Measurements from ENCODE around the gene LAMTOR3. TPM values are rescaled to one million over a fixed set of nuclear protein-coding genes. Genes with fewer than 3 reads are reported as not detected.

Gene LAMTOR3
- total and polyA plus RNA-seq, 2 experiments from 2014 or later: 40.8 to 64.5 TPM

DNA sequence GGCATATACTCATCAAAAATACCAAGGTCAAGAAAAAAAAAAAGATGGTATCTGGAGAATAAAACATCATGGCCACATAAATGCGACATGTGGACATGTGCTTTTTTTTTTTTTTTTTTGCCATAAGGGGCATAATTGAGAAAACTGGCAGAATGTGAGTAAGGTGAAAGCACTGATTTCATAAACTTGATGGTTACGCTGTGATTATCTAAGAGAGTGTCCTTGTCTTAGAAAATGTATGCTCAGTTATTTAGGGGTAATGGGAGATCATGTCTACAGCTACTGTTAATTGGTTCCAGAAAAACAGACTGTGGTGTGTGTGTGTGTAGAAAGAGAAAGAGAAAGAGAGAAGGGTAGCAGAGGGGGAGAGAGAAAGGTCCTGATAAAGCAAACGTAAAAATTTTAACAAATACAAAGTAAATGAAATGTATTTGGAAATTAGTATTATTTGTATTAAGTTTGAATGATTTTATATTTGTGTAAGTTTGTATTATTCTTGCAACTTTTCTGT is 44.1 kb upstream of the LAMTOR3 start:
- H3K4me2 ChIP-seq: no peak overlapping the region

More for the DNA sequence above, 44.1 kb upstream of the LAMTOR3 start:
- no peak overlapping the region for H3K4me3 ChIP-seq
- Mint-ChIP-seq H3K36me3 (ENCODE audit: low read depth) (peaks cover 32% of the 10 kb centered on the region; the same call in 2 of the 3 replicates), H3K9me3 (peaks cover 16% of the 10 kb centered on the region), H3K4me1 (no peaks in the 10 kb centered on the region; the same call in 2 of the 3 replicates), H3K4me3 (no peak overlapping the region), H3K27ac (no peak overlapping the region), H3K27me3 (ENCODE audit: insufficient read depth, low read depth, poor library complexity) (no peaks in the 10 kb centered on the region)
- H3K36me3 ChIP-seq (ENCODE audit: insufficient read depth): no peaks in the 10 kb centered on the region
- H3F3A ChIP-seq (replicated peaks; ENCODE audit: low read depth): no peaks in the 10 kb centered on the region
- 0 out of 2 replicates have a peak, but pooled peaks cover under 1% of the 10 kb centered on the region for H3K4me1 ChIP-seq (ENCODE audit: insufficient read depth)
- TF ChIP-seq CREB1 (CRISPR knock-in tag; IDR thresholded peaks at IDR 0.05; ENCODE audit: low read depth): no peak
- TF ChIP-seq, protein P1, sequence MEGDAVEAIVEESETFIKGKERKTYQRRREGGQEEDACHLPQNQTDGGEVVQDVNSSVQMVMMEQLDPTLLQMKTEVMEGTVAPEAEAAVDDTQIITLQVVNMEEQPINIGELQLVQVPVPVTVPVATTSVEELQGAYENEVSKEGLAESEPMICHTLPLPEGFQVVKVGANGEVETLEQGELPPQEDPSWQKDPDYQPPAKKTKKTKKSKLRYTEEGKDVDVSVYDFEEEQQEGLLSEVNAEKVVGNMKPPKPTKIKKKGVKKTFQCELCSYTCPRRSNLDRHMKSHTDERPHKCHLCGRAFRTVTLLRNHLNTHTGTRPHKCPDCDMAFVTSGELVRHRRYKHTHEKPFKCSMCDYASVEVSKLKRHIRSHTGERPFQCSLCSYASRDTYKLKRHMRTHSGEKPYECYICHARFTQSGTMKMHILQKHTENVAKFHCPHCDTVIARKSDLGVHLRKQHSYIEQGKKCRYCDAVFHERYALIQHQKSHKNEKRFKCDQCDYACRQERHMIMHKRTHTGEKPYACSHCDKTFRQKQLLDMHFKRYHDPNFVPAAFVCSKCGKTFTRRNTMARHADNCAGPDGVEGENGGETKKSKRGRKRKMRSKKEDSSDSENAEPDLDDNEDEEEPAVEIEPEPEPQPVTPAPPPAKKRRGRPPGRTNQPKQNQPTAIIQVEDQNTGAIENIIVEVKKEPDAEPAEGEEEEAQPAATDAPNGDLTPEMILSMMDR (conservative IDR thresholded peaks at IDR 0.05; ENCODE audit: low read depth in 2 of 2): no peak
- no peak for TF ChIP-seq JUNB (IDR thresholded peaks at IDR 0.05; ENCODE audit: unreplicated experiment)
- TF ChIP-seq REST (IDR thresholded peaks at IDR 0.05; ENCODE audit: unreplicated experiment): no peak
- no peak for TF ChIP-seq STAT1 (IDR thresholded peaks at IDR 0.05; ENCODE audit: unreplicated experiment)
- no peak for TF ChIP-seq NANOG (IDR thresholded peaks at IDR 0.05; ENCODE audit: borderline replicate concordance)
- TF ChIP-seq ZNF331 (CRISPR knock-in tag; IDR thresholded peaks at IDR 0.05; ENCODE audit: low read depth): no peak
- TF ChIP-seq POLR2AphosphoS5 (IDR thresholded peaks at IDR 0.05; ENCODE audit: low read depth): no peak
- no peak for TF ChIP-seq ETS1 (IDR thresholded peaks at IDR 0.05)
- no peak for TF ChIP-seq EZH2phosphoT487 (IDR thresholded peaks at IDR 0.05; ENCODE audit: unreplicated experiment)
- TF ChIP-seq ZNF114 (CRISPR knock-in tag; IDR thresholded peaks at IDR 0.05): no peak
- TF ChIP-seq EZH2 (IDR thresholded peaks at IDR 0.05; ENCODE audit: low read depth, unreplicated experiment): no peak
- no peak for TF ChIP-seq ZNF462 (CRISPR knock-in tag; IDR thresholded peaks at IDR 0.05)
- ATAC-seq (no peak), DNase-seq (ENCODE audit: low spot score) (no peak)
- no peaks in the 10 kb centered on the region for H3K9me2 ChIP-seq (ENCODE audit: insufficient read depth)
- H3K79me2 ChIP-seq (replicated peaks; ENCODE audit: insufficient read depth): peaks cover 99% of the 10 kb centered on the region
- H4K20me1 ChIP-seq (replicated peaks; ENCODE audit: insufficient read depth): peaks cover 7% of the 10 kb centered on the region
- no peak overlapping the region for H3K27ac ChIP-seq (ENCODE audit: low read depth)
- H2AFZ ChIP-seq: no peak overlapping the region
- no peaks in the 10 kb centered on the region for H3K27me3 ChIP-seq (ENCODE audit: insufficient read depth)

Measured in GM23338 (cell line).